NT2/D1 (cell line): ENCODE measurements around the gene PDE6A.

Source experiments
- SUZ12 ChIP-seq: IDR thresholded peaks from 2 replicates; pipeline ENCODE4 v1.6.1; 2011; ENCODE audit not compliant: insufficient read length, insufficient read depth; ENCODE audit errors: extremely low read depth
- YY1 ChIP-seq: IDR thresholded peaks from 2 replicates; pipeline ENCODE4 v1.6.1; 2011; ENCODE audit not compliant: insufficient read length, insufficient read depth
- ZNF274 ChIP-seq: IDR thresholded peaks from 2 replicates; pipeline ENCODE4 v1.6.1; 2011; ENCODE audit warnings: mild to moderate bottlenecking, low read depth, low read length

DNA sequence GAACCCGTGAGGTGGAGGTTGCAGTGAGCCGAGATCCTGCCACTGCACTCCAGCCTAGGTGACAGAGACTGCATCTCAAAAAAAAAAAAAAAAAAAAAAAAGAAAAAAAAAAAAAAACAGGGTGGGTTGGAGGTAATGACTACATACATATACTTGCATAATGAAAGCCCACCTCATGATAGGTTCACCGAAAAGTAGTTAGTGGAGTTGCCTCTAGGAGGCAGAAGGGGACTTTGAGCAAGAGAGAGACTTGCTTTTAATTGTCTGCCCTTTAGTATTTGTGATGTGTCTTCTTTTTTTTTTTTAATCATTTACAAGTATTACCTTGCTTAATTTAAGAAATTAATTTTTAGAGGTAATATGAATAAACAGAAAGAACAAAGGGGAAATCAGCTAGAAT lies 114.6 kb downstream of the PDE6A start:
- no peak for TF ChIP-seq ZNF274
- no peak for TF ChIP-seq YY1
- no peak for TF ChIP-seq SUZ12
